Measurements from ENCODE around the gene JMJD1C.

DNA sequence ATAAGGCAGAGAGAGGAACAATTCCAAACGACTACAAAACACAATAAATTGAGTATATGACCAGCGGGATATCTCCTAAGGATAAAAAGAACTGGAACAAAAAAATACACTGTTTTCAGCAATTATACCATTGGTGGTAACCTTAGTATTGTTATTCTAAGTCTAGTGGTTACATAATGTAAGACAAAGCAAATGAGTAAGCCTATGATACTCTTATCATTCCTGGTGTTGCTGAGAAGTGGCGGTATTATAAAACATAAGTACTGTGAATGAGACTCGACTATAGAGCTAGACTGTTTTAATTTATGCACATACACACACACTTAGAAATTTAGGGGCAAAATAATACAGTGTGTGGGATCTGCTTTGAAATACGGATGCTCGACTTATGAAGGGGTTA lies 225.0 kb downstream of the JMJD1C start:
- TF ChIP-seq, protein P1, sequence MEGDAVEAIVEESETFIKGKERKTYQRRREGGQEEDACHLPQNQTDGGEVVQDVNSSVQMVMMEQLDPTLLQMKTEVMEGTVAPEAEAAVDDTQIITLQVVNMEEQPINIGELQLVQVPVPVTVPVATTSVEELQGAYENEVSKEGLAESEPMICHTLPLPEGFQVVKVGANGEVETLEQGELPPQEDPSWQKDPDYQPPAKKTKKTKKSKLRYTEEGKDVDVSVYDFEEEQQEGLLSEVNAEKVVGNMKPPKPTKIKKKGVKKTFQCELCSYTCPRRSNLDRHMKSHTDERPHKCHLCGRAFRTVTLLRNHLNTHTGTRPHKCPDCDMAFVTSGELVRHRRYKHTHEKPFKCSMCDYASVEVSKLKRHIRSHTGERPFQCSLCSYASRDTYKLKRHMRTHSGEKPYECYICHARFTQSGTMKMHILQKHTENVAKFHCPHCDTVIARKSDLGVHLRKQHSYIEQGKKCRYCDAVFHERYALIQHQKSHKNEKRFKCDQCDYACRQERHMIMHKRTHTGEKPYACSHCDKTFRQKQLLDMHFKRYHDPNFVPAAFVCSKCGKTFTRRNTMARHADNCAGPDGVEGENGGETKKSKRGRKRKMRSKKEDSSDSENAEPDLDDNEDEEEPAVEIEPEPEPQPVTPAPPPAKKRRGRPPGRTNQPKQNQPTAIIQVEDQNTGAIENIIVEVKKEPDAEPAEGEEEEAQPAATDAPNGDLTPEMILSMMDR (IDR thresholded peaks at IDR 0.05), result no peak
- TF ChIP-seq POLR2A (IDR thresholded peaks at IDR 0.05), result no peak
